GM19328 (cell line): ENCODE results near the gene G3BP1.
"Not testable (repeated sequence)": the region's sequence is repeated elsewhere in the genome, so short reads cannot be mapped to it uniquely, and the experiment has no call there.

Experiments
- ATAC-seq: cut with Tn5 transposase; IDR thresholded peaks from one replicate; pipeline ENCODE4 v1.9.1; 2021; ENCODE audit warnings: mild to moderate bottlenecking, moderate library complexity; ENCODE audit not compliant: unreplicated experiment

The G3BP1 gene

GRCh38 chr5:151855701-151856100, 83.9 kb downstream of the G3BP1 start:
- no peak for ATAC-seq

GRCh38 chr5:151856861-151857260, 85.1 kb downstream of the G3BP1 start:
- ATAC-seq: no peak

- not testable (repeated sequence) for ATAC-seq
Observed at GRCh38 chr5:151860867-151861266, 89.1 kb downstream of the G3BP1 start.
